HepG2 (cell line): ENCODE results near the gene MED1. TPM values are rescaled to one million over a fixed set of nuclear protein-coding genes. Genes with fewer than 3 reads are reported as not detected.

Experiments
- ARID4A ChIP-seq: sonication (generic); formaldehyde crosslinking; IDR thresholded peaks from 2 replicates; pipeline ENCODE4 v1.5.0; 2020; ENCODE audit warnings: mild to moderate bottlenecking, missing genetic modification reagents, borderline replicate concordance
- ATF7-NPFF ChIP-seq: sonication (generic); formaldehyde crosslinking; IDR thresholded peaks from 2 replicates; pipeline ENCODE4 v1.8.1; 2023; ENCODE audit warnings: mild to moderate bottlenecking, low read depth, missing genetic modification reagents, moderate library complexity
- ATRX ChIP-seq: sonication (generic); formaldehyde crosslinking; IDR thresholded peaks from 2 replicates; pipeline ENCODE4 v1.4.0; 2020; ENCODE audit warnings: missing genetic modification reagents, borderline replicate concordance
- FOXM1 ChIP-seq: sonication (generic); formaldehyde crosslinking; IDR thresholded peaks from 2 replicates; pipeline ENCODE4 v1.5.0; 2020; ENCODE audit warnings: missing genetic modification reagents
- KMT2B ChIP-seq: IDR thresholded peaks from 2 replicates; pipeline ENCODE4 v1.6.1; 2016; ENCODE audit warnings: missing genetic modification reagents, missing compliant biosample characterization
- POGK ChIP-seq: sonication (generic); formaldehyde crosslinking; conservative IDR thresholded peaks from 2 replicates; pipeline ENCODE4 v1.8.0; 2022; ENCODE audit warnings: mild to moderate bottlenecking, moderate library complexity, missing genetic modification reagents
- PRDM4 ChIP-seq: sonication (generic); formaldehyde crosslinking; IDR thresholded peaks from 2 replicates; pipeline ENCODE4 v1.9.0; 2021; ENCODE audit warnings: missing genetic modification reagents, borderline replicate concordance
- SP1 ChIP-seq, 2 experiments: fragments of 450-650 bp in 1 of 2; sonication (generic) in 1 of 2; formaldehyde crosslinking in 1 of 2; IDR thresholded peaks; 2 replicates each; pipeline versions ENCODE4 v1.4.0 to v1.6.1; 2016 to 2020; ENCODE audit warnings: missing genetic modification reagents in 1 of 2
- ZNF12 ChIP-seq: sonication (generic); formaldehyde crosslinking; IDR thresholded peaks from 2 replicates; pipeline ENCODE4 v1.5.0; 2020; ENCODE audit warnings: missing genetic modification reagents
- ZNF180 ChIP-seq: sonication (generic); formaldehyde crosslinking; IDR thresholded peaks from 2 replicates; pipeline ENCODE4 v1.4.0; 2020; ENCODE audit warnings: low read depth, missing genetic modification reagents, borderline replicate concordance
- ZNF230 ChIP-seq: sonication (generic); formaldehyde crosslinking; IDR thresholded peaks from 2 replicates; pipeline ENCODE4 v1.4.0; 2020; ENCODE audit warnings: mild to moderate bottlenecking, missing genetic modification reagents
- ZNF317 ChIP-seq: sonication (generic); formaldehyde crosslinking; IDR thresholded peaks from 2 replicates; pipeline ENCODE4 v1.5.0; 2020; ENCODE audit warnings: mild to moderate bottlenecking, missing genetic modification reagents
- ZNF496 ChIP-seq: sonication (generic); formaldehyde crosslinking; IDR thresholded peaks from 2 replicates; pipeline ENCODE4 v1.8.1; 2023; ENCODE audit warnings: mild to moderate bottlenecking, moderate library complexity, missing genetic modification reagents; ENCODE audit not compliant: insufficient replicate concordance
- polyA plus RNA-seq, 8 experiments: library from polyadenylated mRNA; depleted of rRNA in 3 of 8; stranded (reverse) in 7 of 8; unstranded in 1 of 8; fragments of >200 nt; fragmentation: Illumina TruSeq in 4 of 8; extraction: Trizol in 4 of 8; gene quantifications; 2 replicates each; pipeline versions ENCODE4 v1.2.1 to v1.2.3, GENCODE V29; 2011 to 2016; ENCODE audit warnings: low read depth in 4 of 8, missing spikeins in 1 of 8, mixed read lengths in 1 of 8; ENCODE audit not compliant: insufficient read depth in 1 of 8
- total RNA-seq, 5 experiments: library from RNA; depleted of rRNA; stranded (reverse); fragments of >200 nt; fragmentation: Illumina TruSeq; extraction: Trizol; gene quantifications; 2 replicates each; pipeline ENCODE4 v1.2.3, GENCODE V29; 2016; ENCODE audit warnings: low read depth in 1 of 5
- TF ChIP-seq, protein P1 (sequence below), 2 experiments: sonication (generic) in 1 of 2; formaldehyde crosslinking in 1 of 2; IDR thresholded peaks; 2 replicates each; pipeline versions ENCODE4 v1.5.1 to v1.6.1; 2011 to 2020; ENCODE audit warnings: borderline replicate concordance in 1 of 2, low read depth in 1 of 2, low read length in 1 of 2, mild to moderate bottlenecking in 1 of 2, missing genetic modification reagents in 1 of 2, moderate library complexity in 1 of 2

MED1 gene
- total and polyA plus RNA-seq, 2 of the 13 experiments (the other 11 are each of a cell fraction or from before 2014, with no cell fraction given) = 37.5 to 40.1 TPM

DNA sequence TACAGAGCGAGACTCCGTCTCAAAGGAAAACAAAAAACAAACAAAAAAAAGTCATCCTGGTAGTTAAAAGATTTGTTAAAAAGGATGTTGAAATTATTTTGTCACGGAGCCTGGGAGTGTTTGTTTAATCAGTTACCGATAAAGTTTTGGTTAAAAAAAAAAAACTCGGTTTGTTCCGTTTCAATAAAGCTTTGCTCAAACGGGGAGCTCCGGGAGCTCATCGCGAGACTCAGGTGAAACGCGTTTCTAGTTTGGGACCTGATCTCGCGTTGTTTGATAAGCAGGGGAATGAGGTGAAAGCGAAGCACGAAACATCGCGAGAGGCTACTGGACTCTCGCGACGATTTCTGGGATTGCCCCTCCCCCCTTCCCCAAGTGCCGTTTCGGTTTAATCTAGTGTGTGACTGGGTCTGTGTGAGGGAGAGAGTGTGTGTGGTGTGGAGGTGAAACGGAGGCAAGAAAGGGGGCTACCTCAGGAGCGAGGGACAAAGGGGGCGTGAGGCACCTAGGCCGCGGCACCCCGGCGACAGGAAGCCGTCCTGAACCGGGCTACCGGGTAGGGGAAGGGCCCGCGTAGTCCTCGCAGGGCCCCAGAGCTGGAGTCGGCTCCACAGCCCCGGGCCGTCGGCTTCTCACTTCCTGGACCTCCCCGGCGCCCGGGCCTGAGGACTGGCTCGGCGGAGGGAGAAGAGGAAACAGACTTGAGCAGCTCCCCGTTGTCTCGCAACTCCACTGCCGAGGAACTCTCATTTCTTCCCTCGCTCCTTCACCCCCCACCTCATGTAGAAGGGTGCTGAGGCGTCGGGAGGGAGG is 10.3 kb upstream of the MED1 start, which contains the start of gene CDK12 (continued):
- TF ChIP-seq SP1 (IDR thresholded peaks at IDR 0.05) (peak; percentile 100), SP1 (CRISPR knock-in tag; IDR thresholded peaks at IDR 0.05) (peak; percentile 28; the same call in 1 of the 2 replicates), ZNF230 (CRISPR knock-in tag) (0 out of 2 replicates have a peak, but pooled peaks have one; percentile 33), ATRX (no peak), ZNF317 (peak; percentile 81; the same call in 1 of the 2 replicates), ZNF496 (no peak), POGK (CRISPR knock-in tag) (peak; percentile 74; the same call in 1 of the 2 replicates), ATF7-NPFF (CRISPR knock-in tag) (no peak; the same call in 1 of the 2 replicates), KMT2B (peak; percentile 98), PRDM4 (CRISPR knock-in tag) (no peak), ZNF12 (CRISPR knock-in tag) (no peak), ZNF180 (CRISPR knock-in tag) (peak; percentile 72; the same call in 1 of the 2 replicates), FOXM1 (CRISPR knock-in tag) (no peak), ARID4A (CRISPR knock-in tag) (peak; percentile 96)
- TF ChIP-seq, protein P1, sequence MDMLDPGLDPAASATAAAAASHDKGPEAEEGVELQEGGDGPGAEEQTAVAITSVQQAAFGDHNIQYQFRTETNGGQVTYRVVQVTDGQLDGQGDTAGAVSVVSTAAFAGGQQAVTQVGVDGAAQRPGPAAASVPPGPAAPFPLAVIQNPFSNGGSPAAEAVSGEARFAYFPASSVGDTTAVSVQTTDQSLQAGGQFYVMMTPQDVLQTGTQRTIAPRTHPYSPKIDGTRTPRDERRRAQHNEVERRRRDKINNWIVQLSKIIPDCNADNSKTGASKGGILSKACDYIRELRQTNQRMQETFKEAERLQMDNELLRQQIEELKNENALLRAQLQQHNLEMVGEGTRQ (IDR thresholded peaks at IDR 0.05; ENCODE audit: low read depth, low read length) = no peak
- TF ChIP-seq, protein P1 (CRISPR knock-in tag; IDR thresholded peaks at IDR 0.05; ENCODE audit: borderline replicate concordance) = no peak; the same call in 1 of the 2 replicates
